PC-3 (cell line): ENCODE data around the gene VPS37C.
"Not testable (repeated sequence)": the region's sequence is repeated elsewhere in the genome, so short reads cannot be mapped to it uniquely, and the experiment has no call there.

Experiments used
- CTCF ChIP-seq: fragments of 300-600 bp; sonication (generic); conservative IDR thresholded peaks from 2 replicates; pipeline ENCODE4 v1.5.1; 2017; ENCODE audit warnings: antibody characterized with exemption, low read depth, mild to moderate bottlenecking, low read length
- EZH2 ChIP-seq: fragments of 300-600 bp; sonication (generic); IDR thresholded peaks from one replicate; pipeline ENCODE4 v1.6.1; 2017; ENCODE audit warnings: antibody characterized with exemption, mild to moderate bottlenecking, low read length; ENCODE audit not compliant: unreplicated experiment
- EZH2phosphoT487 ChIP-seq: fragments of 300-600 bp; sonication (generic); IDR thresholded peaks from 2 replicates; pipeline ENCODE4 v1.6.1; 2018; ENCODE audit warnings: mild to moderate bottlenecking, antibody characterized with exemption, low read length, borderline replicate concordance

GRCh38 chr11:61094167-61094566 is 67.1 kb downstream of the VPS37C start:
- TF ChIP-seq EZH2, EZH2phosphoT487, CTCF: not testable (repeated sequence)
